HL-60/S4 treated with phorbol 12-myristate 13-acetate at 8.2 ng/mL for 4 days and 3 days (cell line): ENCODE results near the gene FGR.

Source experiments
- in situ Hi-C: fragments of 300-500 bp; cut with MboI; formaldehyde crosslinking; loops from 2 replicates; pipeline ENCODE4 v1.15.0; 2022; ENCODE audit warnings: low sequenced_read_pairs

Gene FGR

GRCh38 chr1:27571439-27572018 lies 63.5 kb downstream of the FGR start:
- in situ Hi-C loops: no loop called here

- in situ Hi-C loops: no loop called here
These were observed 64.2 kb downstream of the FGR start for GRCh38 chr1:27570784-27571183.

- in situ Hi-C loops: no loop called here
These were observed 64.6 kb downstream of the FGR start for GRCh38 chr1:27570356-27570755.

- in situ Hi-C loops: no loop called here
These were observed 65.3 kb downstream of the FGR start for GRCh38 chr1:27569506-27570291.

- in situ Hi-C loops: no loop called here
These were observed 65.9 kb downstream of the FGR start for GRCh38 chr1:27569088-27569460.

GRCh38 chr1:27568300-27569087 lies 66.5 kb downstream of the FGR start:
- in situ Hi-C loops: no loop called here

- in situ Hi-C loops: no loop called here
These were observed 67.0 kb downstream of the FGR start for GRCh38 chr1:27567971-27568299.

GRCh38 chr1:27567146-27567526 lies 67.8 kb downstream of the FGR start:
- in situ Hi-C loops: no loop called here

- in situ Hi-C loops: no loop called here
These were observed 68.4 kb downstream of the FGR start for GRCh38 chr1:27566462-27567145.

GRCh38 chr1:27564710-27565649 lies 70.0 kb downstream of the FGR start:
- in situ Hi-C loops: no loop called here

GRCh38 chr1:27563591-27564471 lies 71.2 kb downstream of the FGR start:
- in situ Hi-C loops: no loop called here

- in situ Hi-C loops: no loop called here
These were observed 71.7 kb downstream of the FGR start for GRCh38 chr1:27563341-27563590.

GRCh38 chr1:27562534-27563340 lies 72.2 kb downstream of the FGR start:
- in situ Hi-C loops: no loop called here
